ENCODE measurements around the gene S100A10.

GRCh38 chr1:151949371-151950193 is 44.1 kb downstream of the S100A10 start:
- TF ChIP-seq CTCF (IDR thresholded peaks at IDR 0.05; ENCODE audit: poor library complexity) (no peak), EZH2 (IDR thresholded peaks at IDR 0.05; ENCODE audit: borderline replicate concordance) (no peak)

All from hepatocyte (in vitro differentiated cells).